GM19463 (cell line): Measurements from ENCODE around the gene PORCN.
"Not testable (repeated sequence)": the region's sequence is repeated elsewhere in the genome, so short reads cannot be mapped to it uniquely, and the experiment has no call there.

Experiments
- ATAC-seq: cut with Tn5 transposase; IDR thresholded peaks from one replicate; pipeline ENCODE4 v1.9.1; 2021; ENCODE audit warnings: mild to moderate bottlenecking, moderate library complexity; ENCODE audit not compliant: unreplicated experiment

Gene PORCN

DNA sequence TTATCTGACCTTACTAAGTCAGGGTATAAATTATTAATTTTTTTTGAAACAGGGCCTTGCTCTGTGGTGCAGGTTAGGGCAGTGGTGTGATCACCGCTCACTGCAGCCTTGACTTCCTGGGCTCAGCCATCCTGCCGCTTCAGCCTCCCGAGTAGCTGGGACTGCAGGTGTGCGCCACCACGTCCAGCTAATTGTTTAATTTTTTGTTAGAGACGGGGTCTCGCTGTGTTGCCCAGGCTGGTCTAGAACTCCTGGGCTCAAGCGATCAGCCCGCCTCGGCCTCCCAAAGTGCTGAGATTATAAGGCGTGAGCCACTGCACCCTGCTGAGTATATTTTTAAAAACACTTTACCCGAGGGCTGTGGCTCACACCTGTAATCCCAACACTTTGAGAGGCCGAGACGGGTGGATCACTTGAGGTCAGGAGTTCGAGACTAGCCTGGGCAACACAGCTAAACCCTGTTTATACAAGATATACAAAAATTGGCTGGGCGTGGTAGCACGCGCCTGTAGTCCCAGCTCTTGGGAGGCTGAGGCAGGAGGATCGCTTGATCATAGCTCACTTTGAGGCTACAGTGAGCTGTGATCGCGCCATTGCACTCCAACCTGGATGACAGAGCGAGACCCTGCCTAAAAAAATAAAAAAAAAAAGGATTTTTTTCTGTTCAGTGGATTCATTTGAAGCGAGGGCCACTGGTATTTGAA lies 30.0 kb downstream of the PORCN start:
- no peak for ATAC-seq

DNA sequence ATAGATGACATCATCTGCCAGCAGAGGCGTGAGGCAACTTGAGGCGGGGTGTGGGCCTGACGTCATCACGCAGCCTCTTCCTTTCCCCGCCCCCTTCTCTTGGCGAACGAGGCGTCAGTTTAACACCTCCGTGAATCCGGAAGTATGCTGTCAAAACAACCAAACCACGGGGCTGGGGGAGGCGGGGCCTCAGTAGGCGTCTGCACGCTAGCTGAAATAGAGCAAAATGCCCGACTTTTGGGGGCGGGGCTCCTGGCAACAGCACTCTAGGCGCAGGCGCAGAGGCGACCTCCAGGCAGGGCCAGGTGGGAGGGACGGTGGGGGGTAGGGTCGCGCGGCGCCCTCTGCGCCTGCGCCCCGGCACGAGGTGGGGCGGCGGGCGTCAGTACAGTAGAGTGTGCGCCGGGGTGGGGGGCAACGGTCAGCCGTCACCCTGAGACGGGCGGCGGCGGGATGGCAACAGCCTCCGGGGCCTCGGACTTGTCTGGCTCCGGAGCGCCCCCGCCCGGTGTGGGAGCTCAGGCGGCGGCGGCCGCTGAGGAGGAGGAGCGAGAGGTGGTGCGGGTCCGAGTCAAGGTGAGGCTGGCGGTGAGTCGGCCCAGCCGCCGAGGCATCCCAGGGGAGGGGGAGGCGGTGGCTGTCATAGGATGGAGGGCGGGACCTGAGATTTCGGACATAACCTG lies 30.7 kb downstream of the PORCN start, which contains the start of gene TBC1D25:
TSS of gene TBC1D25 (plus strand) at position 370 of the 683 bp plus-strand sequence. CDS start at position 454, 84 bp downstream.
- peak; percentile 77 for ATAC-seq

DNA sequence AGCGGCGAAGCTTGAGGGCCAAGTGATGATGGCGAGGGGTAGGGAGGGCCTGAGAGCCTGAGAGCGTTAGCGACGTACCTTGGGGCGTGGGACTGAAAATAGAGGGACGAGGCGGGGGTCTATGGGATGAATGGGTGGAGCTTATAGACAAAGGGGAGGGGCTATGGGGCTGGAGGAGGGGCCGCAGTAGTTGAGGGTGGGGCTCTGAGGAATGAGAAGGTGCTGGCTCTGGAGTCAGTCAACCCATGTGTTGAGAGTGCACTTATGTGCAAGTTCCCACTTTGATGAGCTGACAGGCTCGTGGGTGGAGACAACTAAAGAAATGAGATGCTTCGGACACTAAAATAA lies 31.2 kb downstream of the PORCN start:
- ATAC-seq: peak; percentile 27

DNA sequence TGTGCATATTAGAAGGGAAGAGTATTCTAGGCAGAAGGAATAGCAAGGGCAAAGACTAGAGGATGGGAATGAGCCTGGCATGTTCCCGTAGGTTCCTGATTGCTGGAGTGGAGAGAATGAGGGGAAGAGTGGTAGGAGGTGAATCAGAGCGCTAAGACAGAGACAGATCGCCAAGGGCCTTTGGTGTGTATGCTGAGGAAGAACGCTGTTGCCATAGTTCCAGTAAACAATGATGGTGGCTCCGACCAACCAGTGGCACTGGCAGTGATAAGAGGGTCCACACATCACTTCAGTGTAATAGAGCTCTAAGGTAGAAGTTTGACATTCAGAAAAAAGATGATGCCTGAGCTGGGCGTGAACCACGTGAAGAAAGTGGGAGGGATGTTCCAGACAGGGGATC lies 31.7 kb downstream of the PORCN start:
- no peak for ATAC-seq

DNA sequence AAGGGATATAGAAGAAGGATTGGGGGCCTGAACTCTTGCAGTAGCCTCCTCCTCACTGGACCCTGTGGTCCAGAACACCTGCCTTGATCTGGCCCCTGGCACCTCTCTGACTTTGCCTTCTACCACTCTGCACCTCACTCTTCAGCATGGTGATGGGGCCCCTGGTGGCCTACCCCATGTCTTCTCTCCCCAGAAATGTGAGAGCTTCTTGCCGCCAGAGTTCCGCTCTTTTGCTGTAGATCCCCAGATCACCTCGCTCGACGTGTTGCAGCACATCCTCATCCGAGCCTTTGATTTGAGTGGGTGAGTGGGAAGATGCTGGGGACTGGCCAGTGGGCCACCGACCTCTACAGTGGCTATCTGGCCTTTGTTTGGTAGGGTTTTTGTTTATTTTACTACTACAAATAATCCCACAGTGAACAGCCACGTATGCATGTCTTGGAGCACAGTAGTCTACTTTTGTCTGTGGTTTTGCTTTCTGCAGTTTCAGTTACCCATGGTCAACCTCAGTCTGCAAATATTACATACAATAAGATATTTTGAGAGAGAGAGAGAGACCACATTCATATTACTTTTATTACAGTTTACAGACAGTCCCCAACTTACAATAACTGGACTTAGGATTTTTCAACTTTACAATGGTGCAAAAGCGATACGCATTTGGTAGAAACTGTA lies 32.5 kb downstream of the PORCN start:
- no peak for ATAC-seq

DNA sequence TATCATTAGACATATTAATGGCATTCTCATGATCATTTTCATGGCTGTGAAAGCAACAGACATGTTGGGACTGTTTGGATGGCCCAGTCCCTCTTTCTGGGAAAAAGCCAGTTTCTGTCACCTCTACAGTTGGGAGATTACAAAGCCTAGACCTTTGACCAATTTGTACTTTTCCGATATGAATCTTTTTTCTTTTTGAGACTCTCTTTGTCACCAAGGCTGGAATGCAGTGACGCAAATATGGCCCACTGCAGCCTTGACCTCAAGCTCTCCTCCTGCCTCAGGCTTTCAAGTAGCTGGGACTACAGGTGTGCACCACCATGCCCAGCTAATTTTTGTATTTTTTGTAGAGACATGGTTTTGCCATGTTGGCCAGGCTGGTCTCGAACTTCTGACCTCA lies 40.1 kb downstream of the PORCN start:
- ATAC-seq: no peak

DNA sequence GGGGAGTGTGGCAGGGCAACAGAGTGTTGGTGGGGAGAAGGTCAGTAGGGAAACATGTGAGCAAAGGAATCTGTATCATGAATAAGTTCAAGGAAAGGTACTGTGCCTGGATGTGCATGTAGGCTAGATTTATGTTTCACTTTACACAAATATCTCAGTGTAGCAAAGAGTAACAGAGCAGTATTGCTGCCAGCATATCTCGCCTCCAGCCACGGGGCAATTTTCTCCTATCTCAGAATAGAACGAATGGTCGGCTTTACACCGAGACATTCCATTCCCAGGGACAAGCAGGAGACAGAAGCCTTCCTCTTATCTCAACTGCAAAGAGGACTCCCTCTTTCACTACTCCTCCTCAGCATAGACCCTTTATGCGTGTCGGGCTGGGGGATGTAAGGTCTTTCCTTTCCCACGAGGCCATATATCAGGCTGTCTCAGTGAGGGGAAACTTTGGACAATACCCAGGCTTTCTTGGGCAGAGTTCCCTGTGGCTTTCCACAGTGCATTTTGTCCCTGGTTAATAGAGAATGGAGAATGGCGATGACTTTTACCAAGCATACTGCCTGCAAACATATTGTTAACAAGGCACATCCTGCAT lies 47.0 kb downstream of the PORCN start:
- ATAC-seq: not testable (repeated sequence)

DNA sequence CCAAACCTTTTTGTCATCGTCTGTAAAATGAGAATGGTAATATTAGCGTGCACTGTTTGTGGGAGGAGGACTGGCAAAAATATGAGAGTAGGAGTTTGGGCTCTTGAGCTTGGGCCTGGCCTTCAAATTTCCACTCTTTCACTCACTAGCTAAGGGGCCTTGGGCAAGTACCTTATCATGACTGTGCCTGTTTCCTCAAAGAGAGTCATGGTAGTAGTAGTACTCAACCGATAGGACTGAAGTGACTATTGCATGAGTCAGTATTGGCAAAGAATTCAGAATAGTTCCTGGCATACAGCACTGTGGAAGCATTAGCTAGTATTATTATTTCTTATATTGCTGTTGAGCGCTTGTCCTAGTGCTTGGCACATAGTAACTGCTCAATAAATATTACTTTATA lies 49.5 kb downstream of the PORCN start:
- no peak for ATAC-seq

DNA sequence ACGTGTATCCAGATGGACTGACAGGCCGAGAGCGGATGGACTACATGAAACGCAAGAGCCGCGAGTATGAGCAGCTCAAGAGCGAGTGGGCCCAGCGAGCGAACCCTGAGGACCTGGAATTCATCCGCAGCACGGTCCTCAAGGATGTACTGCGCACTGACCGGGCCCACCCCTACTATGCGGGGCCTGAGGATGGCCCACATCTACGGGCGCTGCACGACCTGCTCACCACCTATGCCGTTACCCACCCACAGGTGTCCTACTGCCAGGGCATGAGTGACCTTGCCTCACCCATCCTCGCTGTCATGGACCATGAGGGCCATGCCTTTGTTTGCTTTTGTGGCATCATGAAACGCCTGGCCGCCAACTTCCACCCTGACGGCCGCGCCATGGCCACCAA lies 50.8 kb downstream of the PORCN start:
- ATAC-seq: no peak

DNA sequence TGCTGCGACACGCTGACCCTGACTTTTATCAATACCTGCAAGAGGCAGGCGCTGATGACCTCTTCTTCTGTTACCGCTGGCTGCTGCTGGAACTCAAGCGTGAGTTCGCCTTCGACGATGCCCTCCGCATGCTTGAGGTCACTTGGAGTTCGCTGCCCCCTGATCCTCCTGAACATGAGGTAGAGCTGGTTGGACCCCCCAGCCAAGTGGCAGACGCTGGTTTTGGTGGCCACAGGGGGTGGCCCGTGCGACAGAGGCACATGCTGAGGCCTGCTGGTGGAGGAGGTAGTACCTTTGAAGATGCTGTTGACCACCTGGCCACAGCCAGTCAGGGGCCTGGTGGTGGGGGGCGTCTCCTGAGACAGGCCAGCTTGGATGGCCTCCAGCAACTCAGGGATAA lies 51.3 kb downstream of the PORCN start:
- ATAC-seq: no peak

DNA sequence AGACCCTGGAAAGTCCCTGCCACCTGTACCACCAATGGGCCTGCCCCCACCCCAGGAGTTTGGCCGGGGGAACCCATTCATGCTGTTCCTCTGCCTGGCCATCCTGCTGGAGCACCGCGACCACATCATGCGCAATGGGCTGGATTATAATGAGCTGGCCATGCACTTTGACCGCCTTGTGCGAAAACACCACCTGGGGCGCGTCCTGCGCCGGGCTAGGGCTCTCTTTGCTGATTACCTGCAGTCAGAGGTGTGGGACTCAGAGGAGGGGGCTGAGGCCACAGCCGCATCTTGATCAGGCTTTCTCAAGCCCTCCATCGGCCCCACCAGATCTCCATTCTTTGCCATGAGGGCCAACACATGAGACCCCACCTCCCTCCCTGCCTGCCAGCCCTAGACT lies 51.9 kb downstream of the PORCN start:
- ATAC-seq: no peak

DNA sequence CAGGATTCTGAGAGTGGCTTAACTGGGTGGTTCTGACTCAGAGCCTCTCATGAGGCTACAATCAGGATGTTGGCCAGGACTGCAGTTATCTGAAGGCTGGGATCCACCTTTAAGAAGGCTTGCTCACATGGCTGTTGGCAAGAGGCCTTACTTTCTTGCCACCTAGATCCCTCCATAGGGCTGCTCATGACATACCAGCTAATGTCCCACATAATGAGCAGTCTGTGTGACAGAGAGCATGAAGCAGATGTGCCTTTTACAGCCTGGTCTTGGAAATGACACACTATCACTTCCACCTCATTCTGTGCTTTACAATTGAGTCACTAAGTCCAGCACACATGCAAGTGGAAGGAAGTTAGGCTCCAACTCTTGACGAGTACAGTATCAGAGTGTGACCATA lies 61.2 kb downstream of the PORCN start:
- peak; percentile 42 for ATAC-seq
